Panc1 (cell line): Measurements from ENCODE around the gene CXorf38.

Experiments used
- TCF7L2 ChIP-seq: IDR thresholded peaks from 2 replicates; pipeline ENCODE4 v1.6.1; 2011; ENCODE audit warnings: mild to moderate bottlenecking, low read depth, low read length, inconsistent platforms
- TF ChIP-seq, protein P1 (sequence below): fragments of 450-650 bp; IDR thresholded peaks from 2 replicates; pipeline ENCODE4 v1.5.1; 2017; ENCODE audit warnings: mild to moderate bottlenecking

DNA sequence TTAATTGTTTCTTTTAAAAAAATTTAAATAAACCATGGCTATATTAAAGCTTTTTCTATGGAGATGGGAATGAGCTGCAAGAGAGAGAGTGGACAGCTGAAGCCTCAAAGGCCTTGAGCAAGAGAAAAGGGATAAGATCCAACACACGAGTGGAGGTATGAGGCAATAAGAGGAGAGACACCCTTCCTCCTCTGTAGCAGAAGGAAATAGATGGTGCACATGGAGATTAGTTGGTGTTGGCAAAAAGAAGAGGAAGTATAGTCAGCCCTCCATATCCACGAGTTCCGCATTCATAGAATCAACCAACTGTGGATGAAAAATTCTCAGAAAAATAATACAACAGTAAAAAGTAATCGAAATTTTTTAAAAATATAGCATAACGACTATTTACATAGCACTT is 3.2 kb downstream of the CXorf38 start:
- TF ChIP-seq TCF7L2: no peak
- TF ChIP-seq, protein P1, sequence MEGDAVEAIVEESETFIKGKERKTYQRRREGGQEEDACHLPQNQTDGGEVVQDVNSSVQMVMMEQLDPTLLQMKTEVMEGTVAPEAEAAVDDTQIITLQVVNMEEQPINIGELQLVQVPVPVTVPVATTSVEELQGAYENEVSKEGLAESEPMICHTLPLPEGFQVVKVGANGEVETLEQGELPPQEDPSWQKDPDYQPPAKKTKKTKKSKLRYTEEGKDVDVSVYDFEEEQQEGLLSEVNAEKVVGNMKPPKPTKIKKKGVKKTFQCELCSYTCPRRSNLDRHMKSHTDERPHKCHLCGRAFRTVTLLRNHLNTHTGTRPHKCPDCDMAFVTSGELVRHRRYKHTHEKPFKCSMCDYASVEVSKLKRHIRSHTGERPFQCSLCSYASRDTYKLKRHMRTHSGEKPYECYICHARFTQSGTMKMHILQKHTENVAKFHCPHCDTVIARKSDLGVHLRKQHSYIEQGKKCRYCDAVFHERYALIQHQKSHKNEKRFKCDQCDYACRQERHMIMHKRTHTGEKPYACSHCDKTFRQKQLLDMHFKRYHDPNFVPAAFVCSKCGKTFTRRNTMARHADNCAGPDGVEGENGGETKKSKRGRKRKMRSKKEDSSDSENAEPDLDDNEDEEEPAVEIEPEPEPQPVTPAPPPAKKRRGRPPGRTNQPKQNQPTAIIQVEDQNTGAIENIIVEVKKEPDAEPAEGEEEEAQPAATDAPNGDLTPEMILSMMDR: no peak
